H9 (cell line): Measurements from ENCODE around the gene PPP4R2. TPM values are rescaled to one million over a fixed set of nuclear protein-coding genes. Genes with fewer than 3 reads are reported as not detected.

ENCODE experiments used
- DNase-seq: peaks from one replicate; pipeline ENCODE4 v3.0.0-alpha.2; 2017
- H2AFZ ChIP-seq: one replicate; pipeline ENCODE4 v1.6.1; 2013; ENCODE audit warnings: mild to moderate bottlenecking, low read length, control low read depth, moderate library complexity
- H2AK5ac ChIP-seq: 2 replicates; pipeline ENCODE4 v1.6.1; 2013; ENCODE audit warnings: low read length, control low read depth, mixed read lengths; ENCODE audit not compliant: insufficient read length
- H2BK120ac ChIP-seq: one replicate; pipeline ENCODE4 v1.6.1; 2013; ENCODE audit warnings: low read depth, mild to moderate bottlenecking, low read length, control low read depth, inconsistent platforms; ENCODE audit not compliant: poor library complexity, severe bottlenecking
- H2BK12ac ChIP-seq: 2 replicates; pipeline ENCODE4 v1.6.1; 2013; ENCODE audit warnings: low read length, control low read depth, mixed read lengths, low read depth; ENCODE audit not compliant: insufficient read length
- H2BK15ac ChIP-seq: 2 replicates; pipeline ENCODE4 v1.6.1; 2013; ENCODE audit warnings: low read depth, low read length, control low read depth
- H2BK20ac ChIP-seq: one replicate; pipeline ENCODE4 v1.6.1; 2013; ENCODE audit warnings: low read depth, mild to moderate bottlenecking, low read length, control low read depth, inconsistent platforms; ENCODE audit not compliant: poor library complexity, severe bottlenecking
- H2BK5ac ChIP-seq: 2 replicates; pipeline ENCODE4 v1.6.1; 2013; ENCODE audit warnings: low read length, control low read depth, mixed read lengths; ENCODE audit not compliant: insufficient read length
- H3K14ac ChIP-seq: 2 replicates; pipeline ENCODE4 v1.6.1; 2013; ENCODE audit warnings: low read length, control low read depth; ENCODE audit not compliant: insufficient read depth
- H3K18ac ChIP-seq: 2 replicates; pipeline ENCODE4 v1.6.1; 2013; ENCODE audit warnings: low read depth, mild to moderate bottlenecking, mixed read lengths, low read length, control low read depth; ENCODE audit not compliant: insufficient read length
- H3K23ac ChIP-seq: 2 replicates; pipeline ENCODE4 v1.6.1; 2013; ENCODE audit warnings: low read length, control low read depth, mixed read lengths, low read depth; ENCODE audit not compliant: insufficient read length
- H3K23me2 ChIP-seq: 2 replicates; pipeline ENCODE4 v1.6.1; 2013; ENCODE audit warnings: low read depth, mild to moderate bottlenecking, mixed read lengths, low read length, control low read depth; ENCODE audit not compliant: insufficient read length, poor library complexity, severe bottlenecking
- H3K27ac ChIP-seq: 2 replicates; pipeline ENCODE4 v1.5.1; 2013; ENCODE audit warnings: low read length, control low read depth, mixed read lengths, low read depth; ENCODE audit not compliant: insufficient read length
- H3K27me3 ChIP-seq: 2 replicates; pipeline ENCODE4 v1.6.1; 2013; ENCODE audit warnings: low read length, control low read depth, inconsistent platforms; ENCODE audit not compliant: insufficient read depth
- H3K4ac ChIP-seq: 2 replicates; pipeline ENCODE4 v1.6.1; 2013; ENCODE audit warnings: low read depth, mild to moderate bottlenecking, control low read depth, inconsistent platforms, low read length, moderate library complexity
- H3K4me1 ChIP-seq: 2 replicates; pipeline ENCODE4 v1.6.1; 2013; ENCODE audit warnings: low read length, control low read depth, inconsistent platforms; ENCODE audit not compliant: insufficient read depth
- H3K4me2 ChIP-seq: 2 replicates; pipeline ENCODE4 v1.6.1; 2013; ENCODE audit warnings: low read length, control low read depth, mixed read lengths; ENCODE audit not compliant: insufficient read length, insufficient read depth
- H3K56ac ChIP-seq: 2 replicates; pipeline ENCODE4 v1.6.1; 2013; ENCODE audit warnings: low read depth, mild to moderate bottlenecking, mixed read lengths, low read length, control low read depth; ENCODE audit not compliant: insufficient read length
- H3K79me1 ChIP-seq: 2 replicates; pipeline ENCODE4 v1.6.1; 2013; ENCODE audit warnings: low read depth, mild to moderate bottlenecking, moderate library complexity, low read length, control low read depth, inconsistent platforms; ENCODE audit not compliant: insufficient read depth, poor library complexity, severe bottlenecking
- H3K79me2 ChIP-seq: 2 replicates; pipeline ENCODE4 v1.6.1; 2013; ENCODE audit warnings: low read length, control low read depth, inconsistent platforms; ENCODE audit not compliant: insufficient read depth
- H3K9ac ChIP-seq: 2 replicates; pipeline ENCODE4 v1.6.1; 2013; ENCODE audit warnings: low read length, control low read depth, mixed read lengths; ENCODE audit not compliant: insufficient read length; ENCODE audit errors: extremely low read depth
- H3K9me3 ChIP-seq: one replicate; pipeline ENCODE4 v1.6.1; 2013; ENCODE audit warnings: low read depth, low read length, inconsistent platforms; ENCODE audit not compliant: control insufficient read depth
- H3T11ph ChIP-seq: one replicate; pipeline ENCODE4 v1.6.1; 2013; ENCODE audit warnings: mild to moderate bottlenecking, low read length, control low read depth, inconsistent platforms
- H4K20me1 ChIP-seq: one replicate; pipeline ENCODE4 v1.6.1; 2013; ENCODE audit not compliant: control insufficient read depth, insufficient read length, insufficient read depth
- H4K5ac ChIP-seq: 2 replicates; pipeline ENCODE4 v1.6.1; 2013; ENCODE audit warnings: low read depth, mild to moderate bottlenecking, mixed read lengths, low read length, control low read depth; ENCODE audit not compliant: insufficient read length
- H4K8ac ChIP-seq: replicated peaks from 2 replicates; pipeline ENCODE4 v1.6.1; 2013; ENCODE audit warnings: low read length, control low read depth, mixed read lengths, low read depth; ENCODE audit not compliant: insufficient read length
- H4K91ac ChIP-seq: 2 replicates; pipeline ENCODE4 v1.6.1; 2013; ENCODE audit warnings: low read depth, mild to moderate bottlenecking, moderate library complexity, mixed read lengths, low read length, control low read depth; ENCODE audit not compliant: insufficient read length
- H3K27ac Mint-ChIP-seq, 3 experiments: 2 replicates in 2 of 3; 3 replicates in 1 of 3; pipeline ENCODE4 v1.8.0; 2020 to 2021; ENCODE audit warnings: mixed read lengths in 3 of 3, mild to moderate bottlenecking in 1 of 3, moderate library complexity in 1 of 3
- H3K27me3 Mint-ChIP-seq: 2 replicates; pipeline ENCODE4 v1.8.0; 2021; ENCODE audit warnings: low read depth, mild to moderate bottlenecking, moderate library complexity, mixed read lengths
- H3K36me3 Mint-ChIP-seq, 3 experiments: 2 replicates in 2 of 3; 3 replicates in 1 of 3; pipeline ENCODE4 v1.8.0; 2020 to 2021; ENCODE audit warnings: low read depth in 3 of 3, mixed read lengths in 3 of 3; ENCODE audit not compliant: insufficient read depth in 1 of 3
- H3K4me1 Mint-ChIP-seq, 2 experiments: 2 replicates each; pipeline ENCODE4 v1.8.0; 2020; ENCODE audit warnings: mixed read lengths in 2 of 2
- H3K4me3 Mint-ChIP-seq, 2 experiments: 2 replicates in 1 of 2; 3 replicates in 1 of 2; pipeline ENCODE4 v1.8.0; 2020 to 2021; ENCODE audit warnings: mild to moderate bottlenecking in 2 of 2, mixed read lengths in 2 of 2, moderate library complexity in 1 of 2
- H3K9me3 Mint-ChIP-seq, 2 experiments: 2 replicates in 1 of 2; 3 replicates in 1 of 2; pipeline ENCODE4 v1.8.0; 2020; ENCODE audit warnings: mild to moderate bottlenecking in 2 of 2, mixed read lengths in 2 of 2, moderate library complexity in 1 of 2
- CTCF ChIP-seq: fragments of 200-600 bp; sonication (generic); conservative IDR thresholded peaks from 3 replicates; pipeline ENCODE4 v1.8.0; 2021; ENCODE audit warnings: antibody characterized with exemption, mild to moderate bottlenecking
- WGBS: extraction: QIAGEN DNeasy Blood & Tissue Kit; methylation state at CpG from one replicate; pipeline ENCODE4 v1.1.7; 2013; ENCODE audit warnings: missing lambda C conversion rate, low lambda C conversion rate, mixed read lengths; ENCODE audit not compliant: insufficient read length; ENCODE audit errors: extremely low coverage; 5-methylcytosine and 5-hydroxymethylcytosine counted together
- total RNA-seq: library from RNA; stranded (reverse); gene quantifications from 2 replicates; pipeline ENCODE4 v1.2.1, GENCODE V29; 2021

Gene PPP4R2
- total RNA-seq, 1 experiment from 2014 or later: 132 TPM

- Mint-ChIP-seq H3K27me3 (no peaks in the 10 kb centered on the region), H3K9me3 (no peaks in the 10 kb centered on the region), H3K27ac (peak overlapping the region in 2 of 3 experiments; percentile 11 to 85; a peak in 1 of 7 replicates), H3K36me3 (peaks cover 0 to 5% (median 0%) of the 10 kb centered on the region in 3 experiments; a peak in 3 of 7 replicates), H3K4me1 (peaks cover 40 to 61% of the 10 kb centered on the region in 2 experiments), H3K4me3 (no peak overlapping the region)
- no peak overlapping the region for H4K5ac ChIP-seq
- no peaks in the 10 kb centered on the region for H3K23me2 ChIP-seq
- H4K20me1 ChIP-seq: no peaks in the 10 kb centered on the region
- no peak overlapping the region for H3K56ac ChIP-seq
- no CpG with 5 or more reads among the region's 3 CpGs for WGBS
- no peak overlapping the region for H3K23ac ChIP-seq
- H3K18ac ChIP-seq: no peak overlapping the region
- H2AFZ ChIP-seq: no peak overlapping the region
- no peak overlapping the region for H3K14ac ChIP-seq
- H3K79me2 ChIP-seq: peaks cover 56% of the 10 kb centered on the region; the same call in 1 of the 2 replicates
- peaks cover 2% of the 10 kb centered on the region for H3K79me1 ChIP-seq
- H2BK120ac ChIP-seq: no peak overlapping the region
- no peak for DNase-seq
- H2BK12ac ChIP-seq: no peak overlapping the region
- H3K4me1 ChIP-seq: no peaks in the 10 kb centered on the region; the same call in 1 of the 2 replicates
- H4K8ac ChIP-seq: no peak overlapping the region
- no peak overlapping the region for H2BK5ac ChIP-seq
- H3K9me3 ChIP-seq: no peaks in the 10 kb centered on the region
- H3K9ac ChIP-seq: no peak overlapping the region
- no peak for TF ChIP-seq CTCF
- no peaks in the 10 kb centered on the region for H3K27me3 ChIP-seq
- no peak overlapping the region for H3K4ac ChIP-seq
- H2BK20ac ChIP-seq: no peak overlapping the region
- H3K4me2 ChIP-seq: no peak overlapping the region
- no peak overlapping the region for H3T11ph ChIP-seq
- no peak overlapping the region for H2AK5ac ChIP-seq
- H2BK15ac ChIP-seq: no peak overlapping the region
- H4K91ac ChIP-seq: no peak overlapping the region
- H3K27ac ChIP-seq: no peak overlapping the region
Observed at GRCh38 chr3:73036694-73037591, 40.3 kb downstream of the PPP4R2 start.
